OCI-M2 (cell line): ENCODE data around the gene GAS1.

ENCODE experiments used
- DNase-seq: peaks from one replicate; lab custom pipeline; 2025; ENCODE audit not compliant: unreplicated experiment; lab: John Stamatoyannopoulos, UW

Gene GAS1

GRCh38 chr9:86947146-86948073, at the start of gene GAS1:
Gene GAS1, minus strand, starts transcription at chr9:86947506. Its CDS starts 727 bp downstream, at chr9:86946779.
- DNase-seq, result no peak

GRCh38 chr9:86994231-86994630, 46.9 kb upstream of the GAS1 start:
- no peak for DNase-seq

GRCh38 chr9:86993830-86994229, 46.5 kb upstream of the GAS1 start:
- no peak for DNase-seq

GRCh38 chr9:86991077-86991476, 43.8 kb upstream of the GAS1 start:
- DNase-seq, result no peak

GRCh38 chr9:86990290-86990689, 43.0 kb upstream of the GAS1 start:
- DNase-seq, result no peak

- DNase-seq, result no peak
Observed at GRCh38 chr9:86987900-86988299, 40.6 kb upstream of the GAS1 start.

- DNase-seq, result no peak
Observed at GRCh38 chr9:86985132-86985647, 37.9 kb upstream of the GAS1 start.

GRCh38 chr9:86983620-86984259, 36.4 kb upstream of the GAS1 start:
- DNase-seq, result no peak

GRCh38 chr9:86983249-86983619, 35.9 kb upstream of the GAS1 start:
- no peak for DNase-seq

GRCh38 chr9:86980802-86981201, 33.5 kb upstream of the GAS1 start:
- no peak for DNase-seq

- no peak for DNase-seq
Observed at GRCh38 chr9:86979657-86980056, 32.4 kb upstream of the GAS1 start.

GRCh38 chr9:86978922-86979474, 31.7 kb upstream of the GAS1 start:
- DNase-seq, result no peak

GRCh38 chr9:86978413-86978812, 31.1 kb upstream of the GAS1 start:
- DNase-seq, result no peak

- no peak for DNase-seq
Observed at GRCh38 chr9:86977205-86977835, 30.0 kb upstream of the GAS1 start.

GRCh38 chr9:86975606-86976005, 28.3 kb upstream of the GAS1 start:
- no peak for DNase-seq

- no peak for DNase-seq
Observed at GRCh38 chr9:86975036-86975435, 27.7 kb upstream of the GAS1 start.

- no peak for DNase-seq
Observed at GRCh38 chr9:86974421-86974820, 27.1 kb upstream of the GAS1 start.

- no peak for DNase-seq
Observed at GRCh38 chr9:86971742-86972141, 24.4 kb upstream of the GAS1 start.

- DNase-seq, result no peak
Observed at GRCh38 chr9:86968258-86968920, 21.1 kb upstream of the GAS1 start.

GRCh38 chr9:86966852-86967511, 19.7 kb upstream of the GAS1 start:
- DNase-seq, result no peak
